ENCODE results near the gene GUCY2D. TPM values are rescaled to one million over a fixed set of nuclear protein-coding genes. Genes with fewer than 3 reads are reported as not detected.

The GUCY2D gene
- polyA plus RNA-seq, 4 donors: 0.10 to 0.34 (median 0.18) TPM; not detected in 1

DNA sequence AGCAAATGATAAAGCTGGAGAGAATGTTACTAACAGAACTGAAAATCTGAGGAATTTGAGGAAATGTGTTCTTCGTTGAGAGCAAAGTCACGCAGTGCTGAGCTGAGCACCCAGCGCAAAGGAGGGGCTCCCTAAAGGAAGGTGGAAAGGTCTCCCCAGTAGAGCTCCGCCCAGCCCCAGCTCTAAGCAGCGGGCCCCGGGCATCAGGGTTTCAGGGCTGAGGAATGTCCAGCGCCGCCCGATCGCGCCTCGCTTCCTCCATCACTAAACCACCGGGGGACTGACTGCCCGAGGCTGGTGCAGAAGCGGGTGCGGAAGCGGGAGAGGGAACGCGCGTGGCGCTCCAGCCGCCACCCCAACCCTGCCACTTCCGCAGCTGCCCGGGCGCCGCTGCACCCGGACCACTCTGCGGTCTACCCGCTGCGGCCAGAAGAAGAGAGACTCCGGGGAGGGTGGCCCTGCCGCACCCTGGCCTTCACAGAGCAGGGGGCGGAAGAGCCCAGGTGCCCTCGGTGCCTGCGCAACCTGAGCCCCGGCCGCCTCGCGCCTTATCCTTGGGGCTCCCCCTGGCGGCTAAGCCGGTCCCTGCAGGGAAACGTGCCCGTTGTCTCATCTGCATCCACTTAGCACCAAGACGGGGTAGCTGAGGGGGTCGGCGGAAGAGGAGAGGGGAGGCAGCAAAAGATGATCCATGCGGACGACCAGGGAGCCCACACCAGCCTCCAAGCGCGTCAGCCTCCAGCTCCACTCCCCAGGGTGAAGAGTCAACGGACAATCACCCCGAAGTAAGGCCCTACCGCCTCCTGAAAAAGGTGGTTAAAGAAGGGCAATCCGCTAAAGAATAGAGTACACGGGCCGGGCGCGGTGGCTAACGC is 12.4 kb upstream of the GUCY2D start:
- peak; percentile 45 to 58 (median 53) for DNase-seq (ENCODE audit: low read depth in 4 of 4, low spot score in 3 of 4)

DNA sequence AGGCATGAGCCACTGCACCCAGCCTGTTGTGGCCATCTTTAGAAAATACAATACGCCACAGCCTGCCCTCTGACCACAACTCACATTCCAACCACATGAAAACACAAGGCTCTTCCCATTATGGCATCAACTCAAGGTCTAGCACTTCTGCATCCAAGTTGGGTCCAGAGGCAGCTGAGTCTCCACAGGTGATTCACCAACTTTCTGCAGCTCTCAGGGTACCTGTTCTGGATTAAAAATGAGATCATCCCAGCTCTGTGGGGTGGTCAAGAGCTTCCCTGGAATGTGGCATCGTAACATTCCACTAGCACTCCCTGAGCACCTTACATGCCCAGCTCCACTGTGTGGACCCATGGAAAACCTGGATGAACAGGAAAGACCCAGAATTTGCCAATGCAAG is 9.9 kb upstream of the GUCY2D start:
- DNase-seq (ENCODE audit: low read depth in 4 of 4, low spot score in 3 of 4): no peak

DNA sequence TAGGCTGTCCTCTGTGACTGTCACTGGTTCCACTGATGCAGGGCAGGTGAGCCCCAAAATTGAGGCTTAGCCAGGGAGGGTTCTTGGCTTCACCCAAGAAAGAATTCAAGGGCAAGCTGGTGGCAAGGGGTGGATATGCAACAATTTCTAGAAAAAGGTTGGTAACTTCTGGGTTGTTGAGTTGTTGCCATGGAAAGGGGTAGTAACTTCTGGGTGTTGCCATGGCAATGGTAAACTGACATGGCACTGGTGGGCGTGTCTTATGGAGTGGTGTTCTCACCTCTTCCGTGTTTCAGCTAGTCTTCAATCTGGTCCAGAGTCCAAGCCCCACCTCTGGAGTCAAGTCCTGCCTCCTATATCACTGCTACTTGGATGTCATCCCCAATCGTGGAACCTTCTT is 9.5 kb upstream of the GUCY2D start:
- no peak for DNase-seq (ENCODE audit: low read depth in 4 of 4, low spot score in 3 of 4)

DNA sequence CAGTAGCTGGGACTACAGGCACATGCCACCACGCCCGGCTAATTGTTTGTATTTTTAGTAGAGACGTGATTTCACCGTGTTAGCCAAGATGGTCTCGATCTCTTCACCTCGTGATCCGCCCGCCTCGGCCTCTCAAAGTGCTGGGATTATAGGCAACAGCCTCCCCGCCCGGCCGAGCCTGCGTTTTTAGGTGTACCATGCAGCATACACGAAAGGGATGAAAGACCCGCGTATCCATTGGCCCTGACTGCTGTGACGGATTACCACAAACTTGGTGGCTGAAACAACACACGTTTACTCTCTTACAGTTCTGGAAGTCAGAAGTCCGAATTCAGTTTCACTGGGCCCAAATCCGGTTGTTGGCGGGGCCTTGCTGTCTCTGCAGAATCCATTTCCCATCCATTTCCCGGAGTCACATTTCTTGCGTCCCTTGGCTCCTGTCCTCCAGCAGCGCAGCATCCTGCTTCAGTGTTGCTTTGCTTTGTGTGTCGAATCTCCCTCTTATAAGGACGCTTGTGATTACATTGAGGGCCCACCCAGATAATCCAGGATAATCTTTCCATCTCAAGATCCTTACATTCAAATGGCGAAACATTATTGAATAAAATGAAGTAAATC is 8.3 kb upstream of the GUCY2D start:
- no peak for DNase-seq (ENCODE audit: low read depth in 4 of 4, low spot score in 3 of 4)

DNA sequence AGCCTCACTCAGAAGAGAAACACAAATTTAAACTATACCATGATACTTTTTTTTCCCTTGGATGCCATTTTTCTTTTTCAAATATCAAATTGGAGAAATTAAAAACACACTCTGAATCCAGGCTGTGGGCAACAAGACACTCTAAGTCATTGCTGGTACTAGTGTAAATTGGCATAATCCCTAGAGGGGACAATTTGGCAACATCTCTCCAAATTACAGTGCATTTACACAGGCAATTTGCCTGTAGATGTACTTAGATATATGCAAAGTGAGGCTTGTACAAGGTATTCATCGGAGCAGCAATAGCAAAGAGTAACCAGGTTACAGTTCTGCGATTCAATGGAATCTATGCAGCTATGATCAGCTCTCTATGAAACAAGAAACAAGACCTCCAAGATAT is 6.7 kb upstream of the GUCY2D start:
- no peak for DNase-seq (ENCODE audit: low read depth in 4 of 4, low spot score in 3 of 4)

DNA sequence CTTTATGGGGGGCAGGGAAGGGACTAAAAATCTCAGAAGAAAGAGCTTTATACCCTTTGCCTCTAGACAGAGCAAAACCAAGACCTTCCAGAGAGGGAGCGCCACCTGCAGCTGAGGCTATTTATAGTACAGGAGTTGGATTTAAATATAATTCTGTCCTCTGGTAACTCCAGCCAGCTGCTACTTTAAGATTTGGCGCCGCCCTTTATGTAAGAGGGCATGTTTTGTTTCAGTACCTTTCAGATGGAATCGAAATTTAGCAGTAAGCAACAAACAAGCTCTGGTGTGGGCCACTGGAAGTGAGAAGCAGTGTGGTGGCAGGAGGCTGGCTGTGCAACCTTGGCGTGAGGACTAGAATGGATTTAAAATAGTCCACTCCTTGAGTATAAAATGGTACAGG is 5.2 kb upstream of the GUCY2D start:
- DNase-seq (ENCODE audit: low read depth in 4 of 4, low spot score in 3 of 4): no peak

DNA sequence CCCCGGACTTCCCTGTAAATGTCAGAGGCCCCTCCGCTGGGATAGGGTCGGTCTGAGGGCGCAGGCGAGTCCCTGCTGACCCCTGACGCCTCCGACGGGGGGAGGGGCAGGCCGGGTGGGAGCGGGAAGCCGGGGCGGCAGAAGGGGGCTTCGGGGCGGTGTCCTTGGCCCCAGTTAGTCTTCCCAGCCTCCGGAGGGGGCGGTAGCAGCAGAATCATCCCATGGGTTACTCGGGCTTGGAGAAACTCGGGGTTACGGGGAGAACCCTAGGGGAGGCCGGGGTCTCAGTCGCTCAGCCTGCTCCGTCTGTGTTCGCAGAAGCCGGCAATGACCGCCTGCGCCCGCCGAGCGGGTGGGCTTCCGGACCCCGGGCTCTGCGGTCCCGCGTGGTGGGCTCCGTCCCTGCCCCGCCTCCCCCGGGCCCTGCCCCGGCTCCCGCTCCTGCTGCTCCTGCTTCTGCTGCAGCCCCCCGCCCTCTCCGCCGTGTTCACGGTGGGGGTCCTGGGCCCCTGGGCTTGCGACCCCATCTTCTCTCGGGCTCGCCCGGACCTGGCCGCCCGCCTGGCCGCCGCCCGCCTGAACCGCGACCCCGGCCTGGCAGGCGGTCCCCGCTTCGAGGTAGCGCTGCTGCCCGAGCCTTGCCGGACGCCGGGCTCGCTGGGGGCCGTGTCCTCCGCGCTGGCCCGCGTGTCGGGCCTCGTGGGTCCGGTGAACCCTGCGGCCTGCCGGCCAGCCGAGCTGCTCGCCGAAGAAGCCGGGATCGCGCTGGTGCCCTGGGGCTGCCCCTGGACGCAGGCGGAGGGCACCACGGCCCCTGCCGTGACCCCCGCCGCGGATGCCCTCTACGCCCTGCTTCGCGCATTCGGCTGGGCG is 542 bp downstream of the GUCY2D start:
- no peak for DNase-seq (ENCODE audit: low read depth in 4 of 4, low spot score in 3 of 4)

DNA sequence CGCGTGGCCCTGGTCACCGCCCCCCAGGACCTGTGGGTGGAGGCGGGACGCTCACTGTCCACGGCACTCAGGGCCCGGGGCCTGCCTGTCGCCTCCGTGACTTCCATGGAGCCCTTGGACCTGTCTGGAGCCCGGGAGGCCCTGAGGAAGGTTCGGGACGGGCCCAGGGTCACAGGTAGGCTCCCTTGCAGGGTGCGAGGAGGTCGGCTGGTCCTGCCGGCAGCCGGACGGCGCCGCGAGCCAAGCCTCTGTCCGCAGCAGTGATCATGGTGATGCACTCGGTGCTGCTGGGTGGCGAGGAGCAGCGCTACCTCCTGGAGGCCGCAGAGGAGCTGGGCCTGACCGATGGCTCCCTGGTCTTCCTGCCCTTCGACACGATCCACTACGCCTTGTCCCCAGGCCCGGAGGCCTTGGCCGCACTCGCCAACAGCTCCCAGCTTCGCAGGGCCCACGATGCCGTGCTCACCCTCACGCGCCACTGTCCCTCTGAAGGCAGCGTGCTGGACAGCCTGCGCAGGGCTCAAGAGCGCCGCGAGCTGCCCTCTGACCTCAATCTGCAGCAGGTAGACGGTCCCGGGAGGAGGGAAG is 1.3 kb downstream of the GUCY2D start:
- no peak for DNase-seq (ENCODE audit: low read depth in 4 of 4, low spot score in 3 of 4)

DNA sequence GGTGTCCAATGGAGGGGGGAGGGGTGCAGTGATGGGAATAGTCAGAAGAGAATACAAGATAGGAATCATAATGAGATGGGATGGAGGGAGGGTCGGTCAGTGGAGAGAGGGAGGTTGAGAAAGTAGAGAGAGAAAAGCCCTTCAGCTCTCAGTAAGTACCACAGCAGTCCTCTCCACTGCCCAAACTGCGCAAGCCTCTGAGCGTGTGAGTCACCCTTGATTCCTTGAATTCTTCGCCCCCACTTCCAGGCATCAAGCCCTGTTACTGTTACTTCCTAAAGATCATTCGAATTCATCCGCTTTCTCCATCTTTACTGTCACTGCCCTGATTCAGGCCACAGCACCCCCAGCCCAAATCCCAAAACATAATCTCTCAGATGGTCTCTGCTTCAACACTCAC is 2.5 kb downstream of the GUCY2D start:
- DNase-seq (ENCODE audit: low read depth in 4 of 4, low spot score in 3 of 4): no peak

DNA sequence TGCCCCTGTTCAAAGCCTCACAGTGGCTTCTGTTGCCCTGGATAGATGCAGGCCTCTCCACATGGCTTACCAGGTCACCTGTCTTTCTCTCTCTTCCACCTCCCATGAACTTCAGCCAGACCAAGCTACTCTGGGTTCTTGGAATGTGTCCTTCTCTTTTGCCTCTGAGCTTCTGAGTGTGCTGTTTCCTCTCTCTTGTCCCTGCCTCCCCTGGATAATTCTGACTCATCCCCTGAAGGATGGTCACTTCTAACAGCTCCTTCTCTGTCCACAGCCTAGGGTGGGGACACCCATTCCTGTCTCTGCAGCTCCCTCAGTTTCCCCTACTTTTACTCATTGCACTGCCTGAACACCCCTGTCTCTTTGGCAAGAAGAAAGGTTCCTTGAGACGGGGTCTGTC is 2.9 kb downstream of the GUCY2D start:
- DNase-seq (ENCODE audit: low read depth in 4 of 4, low spot score in 3 of 4): no peak

DNA sequence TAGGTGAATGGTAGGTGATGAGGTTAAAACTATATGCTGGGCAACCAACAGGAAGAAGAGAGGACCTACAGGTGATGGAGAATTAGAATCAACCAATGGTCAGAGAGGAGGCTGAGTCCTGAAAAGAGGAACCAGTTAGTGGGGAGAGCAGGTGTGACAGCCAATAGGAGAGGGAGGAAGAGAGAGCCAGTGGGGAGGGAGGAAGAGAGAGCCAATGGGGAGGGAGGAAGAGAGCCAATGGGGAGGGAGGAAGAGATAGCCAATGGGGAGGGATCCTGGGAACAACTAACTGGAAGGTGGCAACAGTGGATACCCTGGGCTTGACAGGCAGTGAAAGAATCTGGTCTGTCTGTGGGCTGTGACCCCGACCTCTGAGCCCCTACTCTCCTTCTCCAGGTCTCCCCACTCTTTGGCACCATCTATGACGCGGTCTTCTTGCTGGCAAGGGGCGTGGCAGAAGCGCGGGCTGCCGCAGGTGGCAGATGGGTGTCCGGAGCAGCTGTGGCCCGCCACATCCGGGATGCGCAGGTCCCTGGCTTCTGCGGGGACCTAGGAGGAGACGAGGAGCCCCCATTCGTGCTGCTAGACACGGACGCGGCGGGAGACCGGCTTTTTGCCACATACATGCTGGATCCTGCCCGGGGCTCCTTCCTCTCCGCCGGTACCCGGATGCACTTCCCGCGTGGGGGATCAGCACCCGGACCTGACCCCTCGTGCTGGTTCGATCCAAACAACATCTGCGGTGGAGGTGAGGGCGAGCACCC is 3.7 kb downstream of the GUCY2D start:
- no peak for DNase-seq (ENCODE audit: low read depth in 4 of 4, low spot score in 3 of 4)

DNA sequence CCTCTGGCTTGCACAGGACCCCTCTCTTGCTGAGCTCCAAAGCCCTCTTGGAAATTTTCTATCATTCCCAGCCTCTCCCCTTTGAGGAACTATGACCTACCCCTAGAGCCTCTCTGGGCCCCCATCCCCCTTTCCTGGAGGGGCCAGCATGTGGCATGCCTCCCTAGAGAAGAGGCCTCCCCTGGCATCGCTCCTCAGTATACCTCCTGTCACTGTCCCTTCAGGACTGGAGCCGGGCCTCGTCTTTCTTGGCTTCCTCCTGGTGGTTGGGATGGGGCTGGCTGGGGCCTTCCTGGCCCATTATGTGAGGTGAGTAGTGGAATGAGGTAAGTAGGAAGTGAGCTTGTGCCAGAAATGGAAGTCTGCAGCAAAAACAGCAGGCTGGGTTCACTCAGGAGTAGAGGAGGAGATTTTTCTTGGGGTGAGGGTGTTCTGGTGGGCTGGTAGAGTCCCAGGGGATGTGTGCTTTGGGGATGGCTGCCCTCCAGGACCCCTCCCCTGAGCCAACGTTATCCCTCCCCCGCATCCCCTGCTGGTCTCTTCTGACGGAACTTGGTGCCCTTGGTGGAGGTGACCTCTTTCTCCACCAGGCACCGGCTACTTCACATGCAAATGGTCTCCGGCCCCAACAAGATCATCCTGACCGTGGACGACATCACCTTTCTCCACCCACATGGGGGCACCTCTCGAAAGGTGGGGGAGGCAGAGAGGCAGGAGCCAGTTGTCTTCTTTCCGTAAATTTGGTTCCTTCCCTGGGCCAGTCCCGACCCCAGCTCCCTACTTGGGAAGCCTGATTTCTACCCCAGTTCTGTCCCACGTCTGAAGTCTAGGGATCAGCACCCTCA is 4.6 kb downstream of the GUCY2D start:
- no peak for DNase-seq (ENCODE audit: low read depth in 4 of 4, low spot score in 3 of 4)

DNA sequence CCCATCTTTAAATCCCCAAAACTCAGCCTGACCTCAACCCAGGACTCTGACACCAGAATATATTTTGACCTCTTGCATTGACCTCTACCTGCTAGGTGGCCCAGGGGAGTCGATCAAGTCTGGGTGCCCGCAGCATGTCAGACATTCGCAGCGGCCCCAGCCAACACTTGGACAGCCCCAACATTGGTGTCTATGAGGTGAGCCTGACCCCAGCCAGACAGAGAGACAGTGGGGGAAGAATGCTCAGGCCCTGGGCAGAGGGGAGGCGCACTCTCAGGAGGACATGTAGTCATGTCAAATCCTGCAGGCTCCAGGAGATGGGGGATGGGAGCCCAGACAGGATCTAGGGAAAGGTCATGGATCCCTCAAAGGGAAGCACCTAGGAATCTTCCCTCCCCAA is 5.4 kb downstream of the GUCY2D start:
- DNase-seq (ENCODE audit: low read depth in 4 of 4, low spot score in 3 of 4): no peak

DNA sequence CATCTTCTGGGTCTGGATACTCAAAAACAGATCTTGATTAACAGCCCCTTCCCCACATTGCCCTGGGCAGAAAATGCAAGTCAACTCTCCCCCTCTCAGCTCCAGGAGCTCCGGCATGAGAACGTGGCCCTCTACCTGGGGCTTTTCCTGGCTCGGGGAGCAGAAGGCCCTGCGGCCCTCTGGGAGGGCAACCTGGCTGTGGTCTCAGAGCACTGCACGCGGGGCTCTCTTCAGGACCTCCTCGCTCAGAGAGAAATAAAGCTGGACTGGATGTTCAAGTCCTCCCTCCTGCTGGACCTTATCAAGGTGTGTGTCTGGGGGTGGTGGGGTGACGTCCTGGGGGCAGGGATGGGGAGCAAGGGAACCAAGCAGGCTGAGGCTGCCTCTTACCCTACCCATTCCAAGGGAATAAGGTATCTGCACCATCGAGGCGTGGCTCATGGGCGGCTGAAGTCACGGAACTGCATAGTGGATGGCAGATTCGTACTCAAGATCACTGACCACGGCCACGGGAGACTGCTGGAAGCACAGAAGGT is 9.7 kb downstream of the GUCY2D start:
- no peak for DNase-seq (ENCODE audit: low read depth in 4 of 4, low spot score in 3 of 4)

DNA sequence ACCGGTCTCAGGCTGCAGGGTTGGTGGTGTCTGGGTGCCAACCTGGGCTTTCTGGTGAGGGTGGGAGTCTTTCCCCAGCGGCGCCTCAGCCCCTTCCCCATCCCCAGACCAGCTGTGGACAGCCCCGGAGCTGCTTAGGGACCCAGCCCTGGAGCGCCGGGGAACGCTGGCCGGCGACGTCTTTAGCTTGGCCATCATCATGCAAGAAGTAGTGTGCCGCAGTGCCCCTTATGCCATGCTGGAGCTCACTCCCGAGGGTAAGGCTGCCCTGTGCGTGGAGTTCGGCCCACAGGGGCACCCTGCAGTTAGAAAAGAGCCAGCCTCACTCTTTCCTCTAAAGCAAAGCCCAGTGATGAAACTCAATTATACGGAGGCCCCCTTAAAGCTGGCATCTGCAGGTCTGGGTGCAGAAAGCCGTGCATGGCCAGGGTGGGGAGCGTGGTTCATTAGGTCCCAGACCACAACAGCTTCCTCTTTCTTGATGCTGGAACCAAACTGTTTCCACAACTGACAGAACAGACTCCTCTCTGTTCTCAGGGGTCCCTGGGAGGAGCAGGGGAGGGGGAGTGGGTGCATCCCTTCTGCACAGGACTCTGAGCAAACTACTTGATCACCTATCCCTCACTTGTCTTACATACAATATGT is 10.7 kb downstream of the GUCY2D start:
- no peak for DNase-seq (ENCODE audit: low read depth in 4 of 4, low spot score in 3 of 4)

DNA sequence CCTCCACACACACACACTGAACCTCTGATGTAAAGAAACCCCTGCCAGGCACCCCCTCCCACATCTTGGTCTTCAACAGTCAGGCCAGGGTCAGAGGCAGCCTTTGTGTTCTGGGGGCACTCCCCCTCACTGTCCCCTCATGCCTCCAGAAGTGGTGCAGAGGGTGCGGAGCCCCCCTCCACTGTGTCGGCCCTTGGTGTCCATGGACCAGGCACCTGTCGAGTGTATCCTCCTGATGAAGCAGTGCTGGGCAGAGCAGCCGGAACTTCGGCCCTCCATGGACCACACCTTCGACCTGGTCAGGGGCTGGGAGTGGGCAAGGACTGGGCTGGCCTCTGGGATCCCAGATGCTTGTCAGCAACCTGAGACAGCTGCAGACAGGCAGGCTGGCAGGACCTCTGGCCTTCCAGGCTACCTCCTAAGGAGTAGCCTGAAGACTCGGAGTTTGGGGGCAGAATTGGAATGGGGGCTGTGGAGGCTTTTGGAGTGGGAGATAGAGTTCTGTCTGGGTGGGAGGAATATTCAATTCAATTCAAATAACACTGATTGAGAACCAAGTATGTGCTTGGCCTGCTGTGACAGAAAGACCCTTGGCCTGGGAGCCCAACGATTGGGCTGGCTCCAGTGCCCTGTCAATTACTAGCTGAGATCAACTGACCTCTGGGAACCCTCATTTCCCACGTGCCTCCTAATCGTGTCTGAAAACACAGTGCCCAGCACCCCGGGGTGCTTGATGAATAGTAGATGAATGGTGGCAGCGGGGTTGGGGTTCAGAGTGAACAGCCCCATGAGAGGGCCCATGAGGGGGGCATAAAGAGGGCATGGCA is 11.5 kb downstream of the GUCY2D start:
- DNase-seq (ENCODE audit: low read depth in 4 of 4, low spot score in 3 of 4): no peak

DNA sequence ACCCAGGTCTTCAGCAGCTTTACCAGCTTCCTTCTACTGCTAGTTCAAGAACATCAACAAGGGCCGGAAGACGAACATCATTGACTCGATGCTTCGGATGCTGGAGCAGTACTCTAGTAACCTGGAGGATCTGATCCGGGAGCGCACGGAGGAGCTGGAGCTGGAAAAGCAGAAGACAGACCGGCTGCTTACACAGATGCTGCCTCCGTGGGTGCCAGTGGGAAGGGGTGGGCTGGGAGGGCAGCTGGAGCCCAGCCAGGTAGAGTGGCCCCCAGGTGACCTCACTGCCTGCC is 12.1 kb downstream of the GUCY2D start:
- no peak for DNase-seq (ENCODE audit: low read depth in 4 of 4, low spot score in 3 of 4)
